HG03135 (cell line): Measurements from ENCODE around the gene HSPB2.
"Not testable (repeated sequence)": the region's sequence is repeated elsewhere in the genome, so short reads cannot be mapped to it uniquely, and the experiment has no call there.

ENCODE experiments used
- ATAC-seq: cut with Tn5 transposase; IDR thresholded peaks from one replicate; pipeline ENCODE4 v1.9.1; 2021; ENCODE audit warnings: mild to moderate bottlenecking, moderate library complexity; ENCODE audit not compliant: unreplicated experiment

Gene HSPB2

DNA sequence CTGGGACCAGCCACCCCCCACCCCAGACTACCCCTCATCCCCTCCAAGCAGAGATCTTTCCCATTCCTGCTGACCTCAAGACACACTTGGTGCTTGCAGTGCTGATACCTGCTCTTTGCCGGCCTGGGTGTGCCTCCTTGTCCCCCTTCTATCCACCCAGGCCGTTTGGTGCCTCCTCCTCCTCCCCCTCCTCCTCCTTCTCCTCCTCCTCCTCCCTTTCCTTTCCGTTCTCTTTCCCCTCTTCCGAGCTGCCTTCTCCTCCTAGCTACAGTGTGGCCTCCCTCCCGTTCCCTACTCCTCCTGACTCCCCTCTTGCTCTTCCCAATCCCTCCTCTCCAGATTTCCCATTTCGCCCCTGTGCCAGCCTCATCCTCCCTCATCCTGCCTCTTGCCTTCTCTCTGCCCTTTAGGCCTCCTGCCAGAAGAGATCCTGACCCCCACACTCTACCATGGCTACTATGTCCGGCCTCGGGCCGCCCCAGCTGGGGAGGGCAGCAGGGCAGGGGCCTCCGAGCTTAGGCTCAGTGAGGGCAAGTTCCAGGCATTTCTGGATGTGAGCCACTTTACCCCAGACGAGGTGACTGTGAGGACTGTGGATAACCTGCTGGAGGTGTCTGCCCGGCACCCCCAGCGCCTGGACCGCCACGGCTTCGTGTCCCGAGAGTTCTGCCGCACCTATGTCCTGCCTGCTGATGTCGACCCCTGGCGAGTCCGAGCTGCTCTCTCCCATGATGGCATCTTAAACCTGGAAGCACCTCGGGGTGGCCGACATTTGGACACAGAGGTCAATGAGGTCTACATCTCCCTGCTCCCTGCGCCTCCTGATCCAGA is 712 bp downstream of the HSPB2 start:
- ATAC-seq = no peak

DNA sequence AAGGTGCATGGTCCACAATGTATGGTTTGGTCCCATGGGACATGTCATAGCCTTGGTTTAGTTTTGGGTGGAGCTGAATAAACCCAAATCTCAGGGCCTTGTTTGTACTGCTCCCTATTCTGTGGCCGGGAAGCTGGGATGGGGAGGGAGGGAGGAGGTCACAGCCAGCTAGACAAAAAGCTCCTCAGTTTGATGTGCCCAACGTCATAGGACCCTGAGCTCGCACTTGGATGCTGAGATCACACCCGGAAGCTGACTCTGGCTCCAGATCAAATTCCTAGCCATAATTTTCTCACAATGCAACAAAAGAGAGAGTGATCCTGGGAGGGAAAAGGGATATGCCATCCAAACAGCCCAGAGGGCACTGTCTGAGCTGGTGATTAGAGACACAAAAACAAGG is 1.5 kb downstream of the HSPB2 start:
- ATAC-seq = no peak

DNA sequence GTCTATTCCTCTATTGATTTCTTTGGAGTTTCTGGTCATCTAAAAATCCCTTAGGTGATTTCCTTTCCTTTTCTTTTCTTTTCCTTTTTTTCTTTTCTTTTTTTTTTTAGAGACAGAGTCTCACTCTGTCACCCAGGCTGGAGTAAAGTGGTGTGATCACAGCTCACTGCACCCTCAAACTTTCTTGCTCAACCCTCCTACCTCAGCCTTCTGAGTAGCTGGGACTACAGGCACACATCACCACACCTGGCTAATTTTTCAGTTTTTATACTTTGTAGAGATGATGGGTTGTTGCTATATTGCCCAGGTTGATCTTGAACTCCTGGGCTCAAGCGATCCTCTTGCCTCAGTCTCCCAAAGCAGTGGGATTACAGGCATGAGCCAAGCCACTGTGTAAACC is 4.2 kb downstream of the HSPB2 start:
- ATAC-seq = no peak

DNA sequence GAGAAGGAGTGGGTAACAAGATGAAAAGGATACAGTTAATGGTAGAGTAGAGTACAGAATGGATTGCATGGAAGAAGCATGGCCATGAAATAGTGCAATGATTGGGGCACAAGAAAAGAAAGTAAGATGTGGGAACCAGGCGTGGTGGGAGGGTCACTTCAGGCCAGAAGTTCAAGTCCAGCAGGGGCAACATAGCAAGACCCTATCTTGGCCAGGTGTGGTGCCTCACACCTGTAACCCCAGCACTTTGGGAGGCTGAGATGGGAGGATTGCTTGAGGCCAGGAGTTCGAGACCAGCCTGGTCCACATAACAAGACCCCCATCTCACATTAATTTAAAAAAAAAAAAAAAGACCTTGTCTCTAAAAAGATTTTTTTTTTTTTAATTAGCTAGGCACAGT is 4.8 kb downstream of the HSPB2 start:
- ATAC-seq = no peak

DNA sequence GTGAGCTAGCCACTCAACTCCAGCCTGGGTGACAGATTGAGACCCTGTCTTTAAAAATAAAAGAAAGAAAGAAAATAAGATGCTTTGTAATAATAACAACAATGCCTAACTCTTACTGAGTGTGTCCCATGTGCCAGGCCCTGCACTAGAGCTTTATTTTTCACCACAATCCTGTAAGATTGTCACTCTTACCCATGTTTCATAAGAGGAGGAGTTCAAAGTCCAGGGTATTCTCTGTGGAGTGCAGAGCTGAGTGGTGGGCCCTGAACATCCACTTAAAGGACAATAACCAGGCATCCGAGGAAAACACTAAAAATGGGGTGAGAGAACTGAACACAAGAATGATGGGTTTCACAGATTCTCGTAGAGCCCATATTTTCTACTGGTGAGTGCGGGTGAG is 5.3 kb downstream of the HSPB2 start:
- no peak for ATAC-seq

DNA sequence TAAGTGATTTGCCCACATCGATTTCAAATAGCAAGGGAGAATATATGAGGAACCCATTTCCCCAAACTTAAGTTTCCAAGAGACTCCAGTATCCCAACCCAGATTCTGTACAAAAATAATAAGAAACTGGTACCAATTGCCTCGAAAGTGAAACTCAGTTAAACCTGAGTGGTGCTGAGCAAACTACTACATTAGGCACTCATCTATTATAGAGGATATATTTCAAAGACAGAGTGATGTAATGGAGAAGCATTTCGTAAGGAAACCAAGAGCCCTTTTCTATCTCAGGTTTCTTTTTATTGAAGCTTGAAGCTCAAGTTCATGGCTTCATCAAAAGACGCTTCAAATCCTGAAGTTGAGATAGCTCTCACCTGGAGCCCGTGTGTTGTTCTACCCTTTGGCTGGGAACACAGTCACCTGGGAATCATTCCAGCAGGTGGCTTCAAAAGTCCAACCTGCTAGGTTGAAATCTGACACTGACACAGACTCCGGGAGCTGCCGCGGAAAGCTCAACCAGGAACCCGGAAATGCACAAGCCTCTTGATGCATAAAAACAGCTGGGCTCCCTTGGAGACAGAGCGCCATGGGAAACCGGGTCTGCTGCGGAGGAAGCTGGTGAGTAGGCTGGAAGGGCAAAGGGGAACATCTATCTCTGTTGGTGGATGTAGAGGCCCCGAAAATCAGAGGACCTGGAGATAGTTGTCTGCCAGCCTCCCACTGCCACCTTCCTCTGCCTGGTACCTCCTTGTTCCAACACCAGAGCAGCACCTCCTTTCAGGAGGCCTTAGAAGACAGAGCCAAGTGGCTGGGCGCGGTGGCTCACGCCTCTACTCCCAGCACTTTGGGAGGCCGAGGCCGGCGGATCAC is 6.1 kb downstream of the HSPB2 start, which contains the start of gene C11orf52:
TSS of gene C11orf52 (plus strand) at position 524 of the 867 bp plus-strand sequence. CDS start at position 584, 60 bp downstream.
- no peak for ATAC-seq

DNA sequence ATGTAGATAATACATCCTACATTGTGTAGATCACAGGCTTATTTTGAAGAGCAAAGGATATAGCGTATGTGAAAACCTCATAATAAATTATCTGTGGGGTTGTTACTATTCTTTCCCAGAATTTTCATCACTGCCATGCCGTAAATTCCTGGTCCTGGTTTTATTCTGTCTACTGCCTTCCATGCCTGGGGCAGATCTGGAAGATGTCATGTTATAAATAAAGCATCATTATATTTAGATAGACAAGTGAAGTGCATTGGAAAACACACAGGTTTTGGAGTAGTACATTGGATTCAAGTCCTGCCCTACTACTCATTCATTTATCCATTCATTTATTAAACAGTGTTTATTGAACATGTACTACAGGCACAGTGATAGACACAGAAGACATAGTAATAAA is 8.4 kb downstream of the HSPB2 start:
- no peak for ATAC-seq

DNA sequence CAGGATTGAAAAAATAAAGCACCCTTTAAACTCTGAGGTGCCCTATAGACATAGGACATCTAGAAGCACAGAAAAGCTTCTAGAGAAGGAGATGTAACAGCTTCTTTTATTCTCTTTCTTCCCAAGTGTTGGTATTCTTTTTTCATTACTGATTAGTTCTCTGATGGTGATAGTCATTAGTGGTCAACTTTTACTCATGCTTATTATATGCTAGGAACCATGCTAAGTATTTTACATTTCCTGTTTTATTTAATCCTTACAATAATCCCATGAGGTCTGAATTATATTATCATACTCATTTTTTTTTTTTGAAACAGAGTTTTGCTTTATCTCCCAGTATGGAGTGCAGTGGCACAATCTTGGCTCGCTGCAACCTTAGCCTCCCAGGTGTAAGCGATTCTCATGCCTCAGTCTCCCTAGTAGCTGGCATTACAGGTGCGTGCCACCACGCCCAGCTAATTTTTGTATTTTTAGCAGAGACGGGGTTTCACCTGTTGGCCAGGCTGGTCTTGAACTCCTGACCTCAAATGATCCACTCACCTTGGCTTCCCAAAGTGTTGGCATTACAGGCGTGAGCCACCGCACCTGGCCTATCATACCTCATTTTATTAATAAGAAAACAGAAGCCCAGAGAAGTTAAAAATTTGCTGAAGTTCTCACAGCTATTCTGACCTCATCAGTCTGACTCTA is 9.2 kb downstream of the HSPB2 start:
- no peak for ATAC-seq

DNA sequence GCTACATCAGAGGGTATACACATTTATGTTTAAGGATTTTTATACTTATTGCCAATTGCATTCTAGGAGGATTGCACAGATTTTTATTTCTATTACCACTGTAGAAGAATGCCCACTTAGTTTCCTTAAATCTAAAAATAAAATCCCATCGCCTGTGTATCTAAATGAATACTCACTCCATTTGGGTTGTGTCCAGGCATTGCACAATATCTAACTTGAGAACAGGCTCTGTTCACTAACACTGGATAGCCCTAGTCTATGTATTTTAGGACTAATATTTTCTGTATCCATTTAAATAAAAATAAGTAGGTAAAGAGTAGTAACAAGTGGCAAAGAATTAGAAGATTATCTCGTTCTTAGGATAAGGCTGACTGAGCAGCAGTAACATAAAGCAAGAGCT is 10.3 kb downstream of the HSPB2 start:
- no peak for ATAC-seq

DNA sequence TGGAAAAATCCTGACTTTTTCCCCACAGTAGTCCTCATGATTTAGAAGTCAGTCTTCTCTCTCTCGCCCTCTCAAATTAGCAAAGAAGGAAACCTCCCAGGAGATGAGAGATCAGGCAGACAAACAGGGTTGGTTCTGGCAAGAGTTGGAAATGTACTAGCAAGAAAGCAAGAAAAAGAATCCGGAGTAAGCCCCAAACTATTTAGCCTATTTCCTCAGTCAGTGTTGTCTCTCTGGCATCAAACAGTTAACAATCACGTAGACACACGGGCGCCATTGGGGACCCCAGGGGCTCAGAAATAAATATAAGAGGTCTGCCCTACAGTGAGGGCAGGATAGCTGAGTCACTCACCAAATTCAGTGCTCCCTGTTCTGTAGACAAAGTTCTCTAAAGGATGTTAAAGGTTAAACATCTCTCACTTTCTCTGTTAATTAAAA is 10.8 kb downstream of the HSPB2 start:
- no peak for ATAC-seq

DNA sequence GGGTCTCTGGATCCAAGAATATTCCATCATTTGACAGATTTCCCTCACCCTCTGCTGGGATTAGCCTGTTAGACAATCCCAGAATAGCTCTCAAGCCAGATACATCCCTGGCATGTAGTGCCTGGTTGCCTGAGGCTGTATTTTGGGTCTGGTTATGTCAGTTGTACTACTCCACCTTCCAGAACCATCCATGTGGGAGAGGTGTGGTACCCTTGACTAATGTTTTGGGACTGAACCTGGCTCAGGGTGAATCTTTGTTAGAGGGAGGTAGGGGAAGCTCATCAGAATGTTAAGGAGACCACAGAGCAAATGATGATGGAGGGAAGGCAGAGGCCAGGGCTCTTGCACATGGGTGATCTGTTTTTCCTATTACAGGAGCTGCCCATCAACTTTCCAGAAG is 11.4 kb downstream of the HSPB2 start:
- ATAC-seq = no peak

DNA sequence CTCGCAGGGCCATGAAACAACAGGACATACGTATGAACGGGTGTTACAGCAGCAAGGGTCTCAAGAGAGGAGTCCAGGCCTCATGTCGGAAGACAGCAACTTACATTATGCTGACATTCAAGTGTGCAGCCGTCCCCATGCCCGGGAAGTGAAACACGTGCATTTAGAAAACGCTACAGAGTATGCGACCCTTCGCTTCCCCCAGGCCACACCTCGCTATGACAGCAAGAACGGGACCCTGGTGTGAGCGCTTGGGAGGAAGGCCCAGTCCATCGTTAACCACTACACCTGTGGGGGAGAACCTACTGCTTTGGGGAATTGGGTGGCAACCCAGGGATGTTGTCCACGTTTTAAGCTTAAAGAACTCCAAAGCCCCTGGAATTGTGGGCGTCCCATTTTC is 13.4 kb downstream of the HSPB2 start:
- no peak for ATAC-seq

DNA sequence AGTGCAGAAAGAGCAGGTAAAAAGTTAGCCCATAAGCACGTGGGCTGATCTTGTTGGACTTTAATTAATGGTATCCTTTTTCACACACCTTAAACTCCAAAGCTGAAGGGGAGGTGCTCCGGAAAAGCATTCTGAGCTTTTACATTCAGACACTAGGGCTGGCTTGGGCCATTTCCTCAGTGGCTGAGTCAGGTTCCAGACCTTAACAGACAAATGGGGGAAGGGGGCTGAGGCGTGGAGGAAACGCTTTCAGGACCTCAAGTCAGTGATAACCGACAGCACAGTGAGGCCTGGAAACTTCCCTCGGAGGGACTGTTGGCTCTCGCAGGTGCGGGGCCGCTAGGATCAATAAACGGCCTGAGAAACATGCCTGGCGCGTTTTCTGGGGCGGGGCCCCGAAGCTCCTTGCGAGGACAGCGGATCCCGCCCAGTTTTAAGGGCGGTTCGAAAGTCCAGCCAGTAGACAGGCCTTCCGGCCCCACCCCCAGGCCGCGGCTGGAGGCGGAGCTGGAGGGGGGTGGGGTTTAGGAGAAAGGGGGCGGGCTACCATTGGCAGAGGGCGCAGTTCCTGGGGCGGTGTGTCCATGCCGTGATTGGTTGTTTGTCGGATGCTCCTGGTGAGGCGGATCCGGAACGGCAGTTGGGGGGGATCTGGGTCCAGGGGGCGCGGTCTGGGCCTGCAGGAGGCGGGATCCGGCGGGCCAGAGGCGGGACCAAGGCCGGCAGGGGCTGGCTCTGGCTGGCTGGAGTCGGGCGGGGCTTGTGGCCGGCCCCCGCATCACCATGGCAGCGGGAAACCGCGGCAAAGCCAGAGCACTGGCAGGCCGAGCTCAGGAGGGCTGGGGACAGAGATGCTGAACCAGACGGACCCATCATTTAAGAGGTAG is 14.2 kb downstream of the HSPB2 start:
- peak; percentile 91 for ATAC-seq

DNA sequence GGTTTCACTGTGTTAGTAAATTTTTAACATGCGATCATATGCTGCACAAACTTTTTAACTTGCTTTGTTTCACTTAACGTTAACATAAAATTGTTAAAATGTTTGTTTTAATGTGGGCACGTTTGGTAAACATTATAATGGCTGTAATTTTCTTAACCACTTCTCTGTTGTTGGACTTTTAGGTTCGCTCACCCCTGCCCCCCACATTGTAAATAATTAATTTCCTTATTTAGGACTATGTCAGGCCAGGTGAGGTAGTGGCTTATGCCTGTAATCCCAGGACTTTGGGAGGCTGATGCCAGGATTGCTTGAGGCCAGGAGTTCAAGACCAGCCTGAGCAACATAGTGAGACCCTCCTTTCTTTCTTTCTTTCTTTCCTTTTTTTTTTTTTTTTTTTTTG is 17.9 kb downstream of the HSPB2 start:
- ATAC-seq = no peak

DNA sequence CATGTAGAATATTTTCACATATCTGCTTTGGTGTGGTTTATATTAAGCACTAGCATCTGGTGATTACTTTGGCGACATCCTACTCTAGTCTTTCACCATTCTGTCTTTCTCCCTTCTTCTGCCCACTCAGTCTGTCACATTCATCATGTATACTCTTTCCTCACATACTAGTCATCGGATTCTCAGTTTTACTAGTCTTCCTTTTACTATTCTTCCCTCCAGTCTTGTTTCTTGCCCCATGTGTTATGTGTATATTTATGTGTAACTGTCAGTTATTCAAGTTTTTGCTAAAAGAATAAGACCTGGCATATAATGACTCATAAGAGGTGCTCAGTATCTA is 20.0 kb downstream of the HSPB2 start:
- ATAC-seq = no peak

DNA sequence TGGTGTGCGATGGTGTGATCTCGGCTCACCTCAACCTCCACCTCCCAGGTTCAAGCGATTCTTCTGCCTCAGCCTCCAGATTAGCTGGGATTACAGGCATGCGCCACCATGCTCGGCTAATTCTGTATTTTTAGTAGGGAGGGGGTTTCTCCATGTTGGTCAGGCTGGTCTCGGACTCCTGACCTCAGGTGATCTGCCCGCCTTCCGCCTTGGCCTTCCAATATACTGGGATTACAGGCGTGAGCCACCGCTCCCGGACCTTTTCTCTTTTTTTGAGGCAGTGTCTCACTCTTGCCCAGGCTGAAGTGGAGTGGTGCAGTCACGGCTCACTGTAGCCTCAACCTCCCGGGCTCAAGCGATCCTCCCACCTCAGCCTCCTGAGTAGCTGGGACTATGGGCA is 20.6 kb downstream of the HSPB2 start:
- ATAC-seq = not testable (repeated sequence)

DNA sequence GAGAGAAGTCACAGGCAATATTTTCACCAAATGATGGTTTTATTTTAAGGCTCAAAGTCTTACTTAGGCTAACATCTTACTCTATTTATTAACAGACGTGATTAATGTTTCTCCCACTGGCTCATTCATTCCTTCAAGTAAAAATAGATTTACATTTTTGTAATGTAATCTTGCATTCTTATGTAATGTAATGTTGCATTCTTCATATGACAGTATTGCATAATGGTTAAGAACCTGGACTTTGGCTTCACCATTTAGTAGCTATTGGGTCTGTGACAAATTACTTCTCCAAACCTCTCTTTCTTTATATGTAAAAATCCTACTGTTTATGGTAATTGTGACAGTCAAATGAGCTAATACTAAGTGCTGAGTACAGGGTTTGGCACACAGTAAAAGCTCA is 21.3 kb downstream of the HSPB2 start:
- no peak for ATAC-seq

DNA sequence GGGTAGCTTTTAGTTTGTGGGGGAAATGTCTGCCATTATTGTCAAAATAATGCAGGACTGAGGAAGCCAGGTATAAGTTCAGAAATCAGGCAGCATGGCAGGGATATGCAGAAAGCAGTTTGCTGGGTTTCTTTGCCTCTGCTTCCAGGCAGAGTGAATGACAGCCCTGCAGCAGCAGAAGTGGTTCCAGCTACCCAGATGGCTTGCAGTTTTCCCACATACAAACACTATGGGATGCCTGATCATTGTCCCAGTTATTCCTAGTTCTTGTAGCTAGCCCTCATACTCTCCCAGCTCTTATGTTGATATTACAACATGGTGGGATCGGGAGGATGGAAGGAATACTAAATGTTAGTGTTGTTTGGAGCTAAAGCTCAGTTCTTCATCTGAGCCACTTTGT is 21.8 kb downstream of the HSPB2 start:
- no peak for ATAC-seq

DNA sequence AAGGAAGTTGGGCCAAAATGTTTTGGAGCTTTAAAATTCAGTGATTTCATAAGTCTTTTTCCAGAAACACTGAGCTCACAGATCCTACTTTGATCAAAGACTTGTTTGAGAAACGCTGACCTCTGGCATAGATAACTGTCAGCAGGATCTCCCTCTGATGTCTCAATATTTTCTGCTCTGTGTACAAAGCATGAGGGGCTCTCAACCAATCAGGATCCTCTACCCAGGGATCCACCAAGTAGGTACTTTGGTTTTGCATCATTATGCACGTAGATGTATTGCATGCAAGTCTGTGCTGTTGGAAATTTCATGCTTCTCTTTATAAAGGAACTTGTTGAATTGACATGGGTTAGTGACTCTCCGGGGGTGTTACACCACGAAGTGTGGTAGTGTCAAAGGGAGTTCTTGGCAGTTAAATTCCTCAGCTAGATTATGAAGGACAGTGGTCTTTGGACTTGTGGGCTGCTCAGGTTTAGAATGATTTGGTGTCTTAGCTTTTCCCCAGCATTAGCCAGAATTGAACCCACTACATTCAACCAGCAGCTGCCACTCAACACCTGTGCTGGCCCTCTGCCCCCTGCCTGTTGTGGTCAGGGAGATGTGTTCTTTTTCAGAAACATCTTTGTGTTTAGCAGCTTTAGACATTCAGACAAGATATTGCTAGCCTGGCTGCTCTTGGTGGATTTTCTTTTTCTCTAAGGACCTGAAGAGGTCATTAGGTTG is 22.9 kb downstream of the HSPB2 start:
- no peak for ATAC-seq

DNA sequence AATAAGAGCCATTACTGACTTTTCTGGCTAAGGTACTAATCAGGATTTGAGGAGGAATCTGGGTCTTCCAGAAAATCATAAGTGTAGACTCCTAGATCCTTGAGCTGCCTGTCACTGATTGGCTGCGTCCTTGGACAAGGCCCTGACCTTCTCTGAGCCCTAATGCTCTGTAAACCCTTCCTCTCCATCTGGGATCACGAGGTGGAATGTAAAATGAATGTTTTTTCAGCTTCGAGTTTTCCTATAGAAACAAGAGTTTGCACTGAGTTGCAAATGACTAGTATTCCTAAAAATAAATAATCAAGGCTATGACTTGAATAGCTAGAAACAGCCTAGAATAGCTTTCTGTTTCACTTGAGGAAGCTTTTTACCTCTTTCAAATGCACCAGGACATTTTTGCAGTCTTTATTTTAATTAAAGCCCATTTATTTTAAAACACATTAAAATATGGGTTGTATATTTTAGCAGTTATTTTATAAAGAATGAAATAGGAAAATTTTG is 23.6 kb downstream of the HSPB2 start:
- no peak for ATAC-seq
